NAMALWA (cell line): Measurements from ENCODE around the gene VPS33B.
A peak's percentile ranks its signal among the peaks of the same experiment; 100 is the strongest.

Source experiments
- DNase-seq: peaks from one replicate; pipeline ENCODE4 v3.0.0-alpha.2; 2015; ENCODE audit warnings: low spot score

VPS33B gene

DNA sequence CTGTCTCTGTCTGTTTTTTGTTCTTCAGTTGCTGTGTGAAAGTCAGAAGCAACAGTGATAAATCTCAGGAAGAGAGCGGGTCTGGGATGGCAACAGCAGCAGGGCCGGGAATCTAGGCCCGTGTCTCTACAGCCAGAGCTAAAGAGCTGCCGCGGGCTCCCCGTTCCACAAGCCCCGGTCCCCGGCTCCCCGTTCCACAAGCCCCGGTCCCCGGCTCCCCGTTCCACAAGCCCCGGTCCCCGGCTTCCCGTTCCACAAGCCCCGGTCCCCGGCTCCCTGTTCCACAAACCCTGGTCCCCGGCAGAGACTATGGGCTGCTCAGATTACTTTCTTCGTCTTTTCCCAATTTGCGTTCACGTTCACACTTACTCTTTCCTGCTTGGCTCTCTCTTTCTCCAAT, 48.2 kb downstream of the VPS33B start:
- DNase-seq, result no peak

DNA sequence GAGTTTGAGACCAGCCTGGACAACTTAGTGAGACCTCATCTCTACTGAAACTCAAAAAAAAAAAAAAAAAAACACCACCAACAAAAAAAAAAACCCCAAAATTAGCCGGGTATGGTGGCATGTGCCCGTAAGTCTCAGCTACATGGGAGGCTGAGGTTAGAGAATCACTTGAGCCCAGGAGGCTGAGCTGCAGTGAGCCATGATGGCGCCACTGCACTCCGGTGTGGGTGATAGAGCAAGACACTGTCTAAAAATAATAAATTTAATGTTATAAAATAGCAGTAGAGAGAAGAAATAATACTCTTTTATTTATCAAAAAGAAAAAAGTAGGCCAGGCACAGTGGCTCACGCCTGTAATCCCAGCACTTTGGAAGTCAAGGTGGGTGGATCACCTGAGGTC, 50.3 kb downstream of the VPS33B start:
- no peak for DNase-seq

DNA sequence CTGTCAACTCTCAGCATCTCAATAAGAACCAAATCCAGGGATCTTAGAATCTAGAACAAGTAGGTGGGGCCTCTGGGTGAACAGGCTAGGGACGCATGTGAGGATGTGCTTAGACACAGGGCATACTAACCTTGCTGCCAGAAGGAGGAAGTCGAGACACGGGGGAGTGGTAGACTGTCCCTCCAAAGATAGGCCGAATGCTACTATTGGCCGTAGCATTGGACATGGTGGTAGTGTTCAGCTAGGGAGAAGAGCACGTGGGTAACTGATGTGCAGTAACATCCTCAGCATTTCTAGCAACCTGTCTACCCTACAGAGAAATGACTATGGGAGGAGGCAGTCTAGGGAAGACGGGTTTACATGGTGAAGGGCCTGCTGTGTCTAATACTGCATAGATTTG, 52.1 kb downstream of the VPS33B start:
- no peak for DNase-seq

DNA sequence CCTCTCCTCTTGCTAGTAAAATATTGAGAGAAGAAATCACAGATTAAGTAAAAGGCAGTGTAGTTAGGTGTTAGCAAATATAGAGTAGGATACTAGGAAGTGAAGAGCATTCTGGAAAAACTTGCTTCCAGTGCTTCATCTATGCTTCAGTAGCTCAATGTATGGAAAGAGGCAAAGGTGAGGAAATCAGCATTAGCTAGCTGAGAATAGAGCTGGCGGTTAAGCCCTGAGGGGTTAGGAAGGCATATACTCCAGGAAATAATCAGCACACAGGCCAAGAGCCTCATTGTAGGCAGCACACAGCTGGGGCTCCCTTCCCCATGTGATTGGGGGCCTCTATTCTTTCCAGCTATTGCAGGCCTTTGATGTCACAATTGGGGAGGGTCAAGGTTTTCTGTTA, 54.0 kb downstream of the VPS33B start:
- DNase-seq, result no peak

DNA sequence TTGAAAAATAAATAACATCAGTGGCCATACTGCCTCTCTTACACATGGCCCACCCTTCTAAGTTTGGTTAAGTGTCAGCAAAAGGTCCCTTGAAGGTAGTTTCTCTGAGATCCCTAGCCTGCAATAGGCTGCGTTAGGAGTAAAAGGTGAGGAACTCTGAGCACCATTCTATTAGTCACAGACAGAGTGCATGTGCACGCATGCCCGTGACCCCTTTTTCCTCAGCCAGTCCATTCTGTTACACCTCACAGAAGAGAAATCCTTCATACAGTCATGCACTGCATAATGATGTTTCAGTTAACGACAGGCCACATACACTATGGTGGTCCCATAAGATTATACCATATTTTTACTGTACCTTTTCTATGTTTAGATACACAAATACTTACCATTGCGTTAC, 55.2 kb downstream of the VPS33B start:
- no peak for DNase-seq

DNA sequence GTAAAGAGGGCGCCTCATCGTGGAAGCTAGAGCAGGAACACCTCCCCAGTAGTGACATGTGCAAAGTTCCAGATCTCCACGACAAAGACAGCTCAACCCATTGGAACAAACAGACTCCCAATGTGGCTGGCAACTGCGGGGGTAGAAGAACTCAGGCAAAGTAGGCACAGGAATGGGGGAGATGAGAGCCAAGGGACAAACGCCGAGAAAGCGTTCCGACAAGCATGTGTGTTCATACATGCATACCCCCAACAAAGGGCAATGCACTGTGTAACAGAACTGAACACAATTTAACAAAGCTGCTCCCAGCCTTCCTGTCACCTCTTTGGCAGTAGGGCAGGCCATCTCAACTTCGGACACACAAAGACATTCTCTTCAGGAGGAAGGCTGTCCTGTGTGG, 56.1 kb downstream of the VPS33B start:
- no peak for DNase-seq

DNA sequence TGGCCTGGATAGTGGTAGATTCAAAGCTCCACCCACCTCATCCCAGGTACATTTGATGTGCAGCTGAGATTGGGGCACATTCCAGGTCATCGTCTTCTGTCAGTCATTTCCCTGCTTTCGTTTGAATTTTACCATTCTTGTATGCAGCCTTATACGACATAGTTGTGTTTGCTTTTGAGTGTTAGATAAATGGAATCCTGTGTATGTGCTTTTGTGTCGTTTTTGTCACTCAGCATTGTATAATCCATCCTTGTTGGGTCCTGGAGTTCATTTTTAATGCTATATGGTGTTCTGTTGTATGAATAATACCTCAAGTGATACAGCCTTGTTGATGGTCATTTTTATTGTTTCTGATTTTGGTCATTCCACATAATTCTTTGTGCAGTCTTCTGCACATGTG, 60.4 kb downstream of the VPS33B start:
- DNase-seq, result no peak

DNA sequence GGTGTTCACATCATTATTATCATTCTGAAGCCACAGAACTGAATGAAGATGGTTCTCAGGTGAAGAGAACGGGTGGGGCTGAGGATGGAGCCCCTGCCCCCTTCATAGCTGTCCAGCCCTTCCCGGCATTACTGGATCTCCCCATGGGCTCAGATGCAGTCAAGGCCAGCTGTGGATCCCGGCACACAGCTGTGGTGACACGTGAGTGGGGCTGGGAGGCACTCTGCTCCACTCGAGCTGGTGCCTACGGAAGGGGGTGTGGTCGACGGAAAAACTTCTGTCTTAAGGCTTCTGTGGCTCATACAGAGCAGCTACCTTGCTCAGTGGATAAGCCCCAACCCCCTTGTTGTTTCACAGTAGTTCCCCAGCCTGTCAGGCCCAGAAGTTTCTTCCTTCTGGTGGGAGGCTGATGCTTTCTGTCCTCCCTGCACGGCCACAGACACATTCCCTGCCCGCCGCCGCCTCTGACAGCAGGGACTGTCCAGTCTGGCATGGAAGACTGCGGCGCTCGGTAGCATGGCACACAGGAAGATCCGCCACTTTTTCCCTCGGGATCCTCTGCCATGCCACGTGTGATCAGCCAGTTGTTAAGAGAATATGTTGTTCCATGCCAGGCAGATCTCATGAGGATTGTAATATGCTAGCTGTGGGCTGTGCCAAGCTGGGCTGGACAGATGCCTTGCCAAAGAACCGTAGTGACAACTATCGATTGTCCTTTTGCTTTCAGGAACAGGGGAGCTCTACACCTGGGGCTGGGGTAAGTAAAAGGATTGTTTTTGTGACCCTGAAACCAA, 61.9 kb downstream of the VPS33B start:
- DNase-seq, result no peak

DNA sequence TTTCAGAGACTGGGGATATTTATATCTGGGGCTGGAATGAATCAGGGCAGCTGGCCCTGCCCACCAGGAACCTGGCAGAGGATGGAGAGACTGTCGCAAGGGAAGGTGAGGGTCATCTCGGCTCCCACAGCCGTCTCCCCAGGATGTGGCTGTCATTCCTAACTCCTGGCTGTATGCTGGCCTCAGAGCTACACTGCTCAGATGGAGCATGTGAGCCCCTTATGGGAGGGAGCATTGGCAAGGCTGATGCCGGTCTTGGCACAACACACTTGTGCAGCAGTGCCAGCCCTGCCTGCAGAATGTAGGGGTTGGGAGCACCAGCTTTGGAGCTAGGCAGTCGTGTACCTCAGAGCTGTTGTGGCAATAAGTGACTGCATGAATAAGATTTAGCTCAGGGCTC, 62.5 kb downstream of the VPS33B start:
- DNase-seq, result no peak

DNA sequence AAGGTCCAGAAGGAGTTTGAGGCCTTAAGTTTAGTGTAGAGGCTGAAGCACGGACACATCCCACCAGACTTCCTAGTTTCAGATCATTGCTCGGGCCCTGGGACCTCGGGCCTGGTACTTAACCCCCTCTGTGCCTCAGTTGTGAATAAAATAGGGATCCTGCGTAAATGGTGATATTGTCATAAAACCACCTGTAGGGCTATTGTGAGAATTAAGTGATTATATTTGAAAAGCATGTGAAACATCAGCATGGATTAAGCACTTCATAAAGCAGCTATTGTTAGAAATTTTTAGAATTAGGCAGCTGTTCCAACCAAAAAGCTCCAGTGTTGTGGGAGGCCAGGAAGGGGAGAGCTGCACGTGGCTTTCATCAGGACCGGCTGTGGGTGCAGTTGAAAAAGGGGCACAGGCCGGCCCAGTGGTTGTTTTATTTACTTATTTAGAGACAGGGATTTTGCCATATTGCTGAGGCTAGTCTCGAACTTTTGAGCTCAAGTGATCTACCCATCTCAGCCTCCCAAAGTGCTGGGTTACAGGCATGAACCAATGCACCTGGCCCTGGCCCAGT, 63.3 kb downstream of the VPS33B start:
- DNase-seq, result no peak

DNA sequence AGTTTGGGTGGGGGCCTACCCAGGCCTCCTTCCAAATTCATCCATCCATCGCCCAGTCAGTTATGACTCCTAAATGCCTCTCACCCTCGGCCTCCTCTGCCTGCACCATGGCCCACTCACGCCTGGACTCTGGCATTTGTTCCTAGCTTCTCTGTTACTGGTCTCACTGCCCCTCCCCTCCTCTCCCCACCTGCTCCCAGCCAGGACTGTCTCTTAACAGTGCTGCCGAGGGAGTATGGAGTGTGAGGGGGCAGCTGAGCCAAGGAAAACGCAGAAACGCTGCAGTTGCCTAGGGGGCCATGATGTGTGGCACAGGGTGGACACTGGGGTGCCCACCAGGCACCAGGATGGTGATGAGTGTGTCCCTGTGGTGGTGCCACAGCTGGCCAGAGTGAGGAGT, 64.6 kb downstream of the VPS33B start:
- no peak for DNase-seq

DNA sequence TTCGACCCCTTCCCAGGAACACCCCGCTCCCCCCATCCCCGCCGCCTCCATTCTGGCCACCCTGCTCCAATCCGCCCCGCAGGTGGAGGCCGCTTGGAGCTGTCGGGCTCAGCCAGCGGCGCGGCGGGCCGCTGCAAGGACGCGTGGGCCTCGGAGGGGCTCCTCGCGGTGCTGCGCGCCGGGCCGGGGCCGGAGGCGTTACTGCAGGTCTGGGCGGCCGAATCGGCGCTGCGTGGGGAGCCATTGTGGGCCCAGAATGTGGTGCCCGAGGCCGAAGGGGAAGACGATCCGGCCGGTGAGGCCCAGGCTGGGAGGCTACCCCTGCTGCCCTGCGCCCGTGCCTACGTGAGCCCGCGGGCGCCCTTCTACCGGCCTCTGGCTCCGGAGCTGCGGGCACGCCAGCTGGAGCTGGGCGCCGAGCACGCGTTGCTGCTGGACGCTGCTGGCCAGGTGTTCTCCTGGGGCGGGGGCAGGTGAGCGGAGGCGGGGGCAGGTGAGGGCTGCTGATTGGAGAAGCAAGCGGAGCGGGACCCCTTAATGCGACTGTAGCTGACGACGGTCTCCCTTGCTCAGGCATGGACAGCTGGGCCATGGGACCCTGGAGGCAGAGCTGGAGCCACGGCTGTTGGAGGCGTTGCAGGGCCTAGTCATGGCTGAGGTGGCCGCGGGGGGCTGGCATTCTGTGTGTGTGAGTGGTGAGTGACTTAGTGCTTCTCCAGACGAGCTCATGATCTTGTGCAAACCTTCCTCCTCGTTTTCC, 65.2 kb downstream of the VPS33B start:
- no peak for DNase-seq

DNA sequence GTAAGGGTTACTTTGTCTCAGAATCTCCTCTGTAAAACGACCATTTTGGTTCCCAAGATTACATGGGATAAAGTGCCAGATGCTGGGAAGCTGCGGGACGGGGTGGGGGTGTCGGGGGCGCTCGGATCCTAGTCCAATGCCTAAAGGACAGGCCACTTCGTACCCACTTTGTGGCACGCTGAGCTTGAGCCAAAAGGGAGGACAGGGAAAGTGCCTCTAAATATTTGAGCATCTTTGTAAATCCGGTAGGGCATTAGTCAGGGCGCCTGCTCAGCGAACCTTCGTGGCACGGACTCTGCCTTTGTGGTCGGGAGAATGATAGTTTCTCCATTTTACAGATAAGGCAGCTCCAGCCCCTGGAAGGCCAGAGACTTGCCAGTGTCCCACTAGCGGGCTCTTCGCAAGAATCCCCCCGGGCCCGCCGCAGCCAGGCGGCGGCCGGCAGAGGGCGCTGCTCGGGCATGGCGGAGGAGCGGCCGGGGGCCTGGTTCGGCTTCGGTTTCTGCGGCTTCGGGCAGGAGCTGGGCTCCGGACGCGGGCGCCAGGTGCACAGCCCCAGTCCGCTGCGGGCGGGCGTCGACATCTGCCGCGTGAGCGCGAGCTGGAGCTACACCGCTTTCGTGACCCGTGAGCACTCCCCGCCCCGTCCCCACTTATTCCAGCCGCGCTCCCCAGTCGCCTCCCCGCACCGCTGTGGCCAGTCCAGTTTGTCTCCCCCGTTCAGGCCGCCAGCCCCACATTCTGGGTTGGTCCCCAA, 65.9 kb downstream of the VPS33B start:
- DNase-seq, result peak; percentile 72

DNA sequence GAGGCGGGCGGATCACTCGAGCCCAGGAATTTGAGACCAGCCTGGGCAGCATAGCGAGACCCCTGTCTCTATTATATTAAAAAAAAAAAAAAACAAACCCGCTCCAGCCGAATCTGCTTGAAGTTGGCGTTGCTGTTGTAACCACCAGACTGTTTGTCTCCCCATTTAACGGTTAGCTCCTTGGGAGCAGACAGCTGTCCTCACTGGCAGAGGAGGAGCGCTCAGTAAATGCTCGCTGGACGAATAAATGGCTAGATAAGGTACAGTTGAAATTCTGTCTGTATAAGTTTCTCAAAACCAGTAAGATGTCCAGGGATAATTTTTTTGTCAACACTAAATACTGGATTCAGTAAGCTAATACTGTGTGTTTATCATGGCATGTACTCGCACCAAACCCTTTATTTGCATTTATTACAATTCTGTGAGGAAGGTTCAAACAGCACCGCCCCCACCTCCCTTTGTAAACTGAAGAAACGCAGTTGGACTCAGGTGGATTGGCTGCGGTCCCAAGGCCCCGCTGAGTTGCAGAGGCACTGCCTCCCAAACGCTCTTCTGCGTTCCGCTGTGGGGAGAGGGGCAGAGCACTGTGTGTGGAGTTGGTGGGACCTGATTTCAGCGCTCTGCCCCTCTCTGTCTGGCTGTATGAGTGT, 66.6 kb downstream of the VPS33B start:
- DNase-seq, result peak; percentile 41

DNA sequence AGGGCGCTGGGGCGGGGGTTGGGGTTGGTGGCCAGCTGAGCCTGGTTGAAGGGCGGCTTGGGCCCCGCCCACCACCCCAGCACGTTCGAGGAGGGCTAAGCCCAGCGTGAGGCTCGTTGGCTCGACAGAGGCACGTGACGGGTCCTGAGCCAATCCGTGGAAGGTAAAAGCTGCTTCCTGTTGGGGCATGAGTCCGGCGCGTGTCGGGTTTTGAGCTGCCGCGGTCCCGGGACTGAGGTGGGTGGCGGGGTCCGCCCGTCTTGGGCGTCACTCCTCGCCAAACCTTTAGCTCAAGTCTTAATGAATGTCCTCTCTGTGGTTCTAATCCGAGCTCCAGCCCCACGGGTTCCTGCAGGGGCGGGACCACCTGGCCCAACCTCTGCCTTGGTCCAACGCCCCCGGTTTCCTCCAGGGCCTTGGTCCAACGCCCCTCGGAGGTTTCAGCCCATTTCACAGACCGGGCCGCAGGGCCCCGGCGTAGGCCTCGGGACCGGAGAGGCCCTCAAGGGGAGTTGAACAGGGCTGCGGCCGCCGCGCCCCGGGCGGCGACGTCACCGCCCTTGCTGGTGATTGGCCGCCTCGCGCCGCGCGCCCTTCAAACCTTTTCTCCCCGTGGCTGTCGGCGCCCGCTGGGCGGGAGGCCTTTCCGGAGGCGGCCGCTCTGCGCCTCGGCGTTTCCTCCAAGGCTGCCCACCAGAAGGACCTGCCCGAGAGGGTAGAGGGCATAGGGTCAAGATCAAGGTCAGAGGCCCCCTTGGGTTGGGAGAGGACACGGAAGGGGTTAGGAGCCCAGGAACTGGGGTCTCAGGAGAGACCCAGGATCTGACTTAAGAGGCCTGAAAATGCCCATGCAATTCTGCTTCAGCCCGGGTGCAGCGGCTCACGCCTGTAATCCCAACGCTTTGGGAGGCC, 67.4 kb downstream of the VPS33B start, which contains the start of gene RCCD1:
TSS of gene RCCD1 (plus strand) at position 173 of the 912 bp plus-strand sequence. CDS start 1,851 bp downstream, outside the sequence.
- DNase-seq, result peak; percentile 97

DNA sequence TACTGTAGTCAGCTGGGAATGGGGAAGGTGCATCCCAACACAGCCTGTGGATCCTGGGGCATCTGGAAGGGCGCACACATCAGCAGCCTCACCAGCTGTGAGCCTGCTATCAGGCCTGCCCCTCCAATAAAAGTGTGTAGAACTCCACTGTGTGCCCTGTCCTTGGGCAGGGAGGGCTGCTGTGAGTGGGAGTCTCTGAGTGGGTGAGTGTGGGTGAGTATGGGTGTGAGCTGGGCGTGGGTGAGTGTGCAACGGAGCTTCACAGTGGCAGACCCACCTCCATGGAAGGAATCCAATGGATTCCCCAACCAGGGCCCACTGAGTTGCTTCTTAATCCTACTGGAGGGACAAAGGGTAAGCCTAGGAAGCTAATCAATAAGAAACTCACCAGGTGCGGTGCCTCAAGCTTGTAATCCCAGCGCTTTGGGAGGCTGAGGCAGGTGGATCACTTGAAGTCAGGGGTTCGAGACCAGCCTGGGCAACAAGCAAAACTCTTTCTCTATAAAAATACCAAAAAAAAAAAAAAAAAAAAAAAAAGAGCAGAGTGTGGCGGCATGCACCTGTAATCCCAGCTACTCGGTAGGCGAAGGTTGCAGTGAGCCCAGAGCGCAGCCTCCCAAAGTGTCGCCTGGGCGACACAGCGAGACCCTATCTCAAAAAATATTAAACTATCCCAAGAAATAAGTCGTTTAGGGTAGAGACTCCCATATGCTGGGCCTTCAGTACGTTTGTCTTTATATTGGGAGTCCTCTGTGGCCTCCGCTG, 68.3 kb downstream of the VPS33B start:
- no peak for DNase-seq

DNA sequence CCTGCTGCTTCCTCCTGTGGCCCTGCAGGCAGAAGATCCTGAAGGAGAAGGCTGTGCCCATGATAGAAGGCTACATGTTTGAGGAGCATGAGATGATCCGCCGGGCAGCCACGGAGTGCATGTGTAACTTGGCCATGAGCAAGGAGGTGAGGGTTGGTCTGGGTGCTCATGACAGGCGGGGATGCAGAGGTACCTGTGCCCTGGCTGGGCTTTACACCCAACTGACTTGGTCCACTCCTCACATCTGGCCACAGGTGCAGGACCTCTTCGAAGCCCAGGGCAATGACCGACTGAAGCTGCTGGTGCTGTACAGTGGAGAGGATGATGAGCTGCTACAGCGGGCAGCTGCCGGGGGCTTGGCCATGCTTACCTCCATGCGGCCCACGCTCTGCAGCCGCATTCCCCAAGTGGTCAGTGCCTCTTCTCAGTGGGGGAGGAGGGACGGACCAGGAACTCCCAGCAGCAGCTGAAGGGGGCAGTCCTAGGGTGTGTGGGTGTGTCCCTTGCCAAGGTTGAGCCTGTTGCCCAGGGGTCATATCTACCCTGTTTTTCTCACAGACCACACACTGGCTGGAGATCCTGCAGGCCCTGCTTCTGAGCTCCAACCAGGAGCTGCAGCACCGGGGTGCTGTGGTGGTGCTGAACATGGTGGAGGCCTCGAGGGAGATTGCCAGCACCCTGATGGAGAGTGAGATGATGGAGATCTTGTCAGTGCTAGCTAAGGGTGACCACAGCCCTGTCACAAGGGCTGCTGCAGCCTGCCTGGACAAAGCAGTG, 69.3 kb downstream of the VPS33B start:
- DNase-seq, result no peak

DNA sequence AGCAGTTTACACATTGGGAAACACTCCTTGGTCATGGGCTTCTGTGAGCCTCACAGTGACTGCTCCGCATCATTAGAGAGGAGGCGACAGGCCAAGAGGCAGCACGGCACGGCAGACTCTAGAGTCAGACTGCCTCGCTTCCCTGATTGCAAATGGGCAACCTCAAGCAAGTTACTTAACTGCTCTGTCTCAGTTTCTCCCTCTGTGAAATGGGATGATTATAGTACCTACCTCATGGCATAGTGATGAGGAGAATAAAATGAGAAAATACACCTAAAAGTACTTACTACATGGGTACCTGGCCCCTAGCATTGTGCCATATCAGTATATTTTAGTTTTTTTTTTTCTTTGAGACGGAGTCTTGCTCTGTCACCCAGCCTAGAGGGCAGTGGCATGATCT, 71.7 kb downstream of the VPS33B start:
- no peak for DNase-seq

DNA sequence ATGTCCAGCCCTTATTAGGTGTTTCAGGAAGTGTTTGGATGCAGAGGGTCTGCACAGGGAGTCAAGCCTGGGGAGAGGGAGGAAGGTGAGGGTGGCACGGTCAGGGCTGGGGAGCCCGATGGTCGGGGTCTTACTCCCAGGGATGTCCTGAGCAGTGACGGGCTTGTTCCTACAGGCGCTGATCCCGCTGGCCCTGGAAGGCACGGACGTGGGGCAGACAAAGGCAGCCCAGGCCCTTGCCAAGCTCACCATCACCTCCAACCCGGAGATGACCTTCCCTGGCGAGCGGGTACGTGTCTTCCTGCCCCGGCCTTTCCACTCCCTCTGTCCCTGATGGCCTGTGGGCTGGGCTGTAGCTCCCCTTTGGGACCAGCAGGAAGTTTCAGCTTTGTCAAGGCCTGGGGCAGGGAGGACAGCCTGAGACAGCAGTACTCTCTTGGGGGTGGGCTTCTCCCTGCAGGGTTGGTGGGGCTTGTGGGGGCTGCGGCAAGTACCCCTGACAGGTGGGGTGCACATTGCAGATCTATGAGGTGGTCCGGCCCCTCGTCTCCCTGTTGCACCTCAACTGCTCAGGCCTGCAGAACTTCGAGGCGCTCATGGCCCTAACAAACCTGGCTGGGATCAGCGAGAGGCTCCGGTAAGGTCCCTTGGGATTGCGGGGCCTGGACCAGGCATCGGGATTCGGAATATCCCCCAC, 72.3 kb downstream of the VPS33B start:
- no peak for DNase-seq
